Amniotic epithelial cell (primary cell): Measurements from ENCODE around the gene AFAP1.

Source experiments
- DNase-seq: peaks from one replicate; pipeline ENCODE4 v3.0.0-alpha.2; 2010; ENCODE audit warnings: low read depth

The AFAP1 gene

GRCh38 chr4:7893539-7893938 lies 46.1 kb downstream of the AFAP1 start:
- no peak for DNase-seq

DNA sequence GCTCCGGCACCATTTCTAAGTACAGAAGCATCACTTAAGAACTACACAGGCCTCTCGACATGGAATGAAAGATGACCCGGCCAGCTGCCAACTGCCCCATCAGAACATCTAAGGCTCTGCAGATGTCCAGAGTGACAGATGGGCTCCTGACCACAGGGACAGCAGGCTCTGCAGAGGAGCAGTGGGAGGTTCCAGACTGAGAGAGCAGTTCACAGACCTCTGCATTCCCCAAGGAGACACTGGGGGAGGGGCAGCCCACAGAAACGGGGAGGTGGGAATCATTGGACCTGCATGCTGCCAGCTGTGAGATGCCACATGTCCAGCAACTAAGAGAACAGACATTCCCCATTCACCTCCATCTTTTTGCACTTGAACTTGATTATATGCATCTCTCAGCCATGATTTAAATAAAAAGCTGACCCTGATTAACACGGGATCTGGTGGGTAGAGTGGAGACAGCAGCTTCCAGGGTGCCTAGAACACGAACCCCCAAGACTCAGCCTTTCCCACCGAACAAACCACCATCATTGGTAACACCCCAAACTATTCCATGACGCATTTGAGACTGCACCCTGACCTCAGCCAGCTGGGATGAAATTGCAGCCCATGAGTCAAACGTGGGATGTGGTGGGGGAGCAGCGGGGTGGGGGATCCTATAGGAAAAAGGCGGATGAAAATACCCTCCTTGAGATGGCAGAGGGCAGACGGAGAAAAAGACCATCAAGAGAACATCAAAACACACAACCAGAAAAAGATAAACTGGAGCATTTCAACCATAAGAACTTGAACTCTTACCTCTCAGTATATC lies 47.2 kb downstream of the AFAP1 start:
- DNase-seq = peak; percentile 88

GRCh38 chr4:7890635-7891393 lies 48.8 kb downstream of the AFAP1 start:
- DNase-seq = peak; percentile 72

DNA sequence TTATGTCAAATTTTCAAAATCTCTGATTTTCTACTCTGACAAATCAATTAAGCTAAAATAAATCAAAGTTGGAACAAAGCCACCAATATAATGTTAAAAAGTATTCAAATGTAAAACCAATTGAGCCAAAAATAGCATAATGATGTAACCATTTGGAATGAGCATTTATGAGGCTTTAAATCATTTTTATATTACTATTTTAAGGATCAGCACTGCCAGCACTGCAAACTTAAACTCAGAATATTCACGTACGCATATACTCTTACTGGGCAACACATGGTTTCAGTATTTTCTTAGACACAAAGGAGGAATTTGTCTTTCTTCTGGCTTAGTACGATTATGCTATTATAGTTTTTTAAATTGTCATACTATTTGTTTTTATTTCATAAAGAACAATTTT lies 52.2 kb downstream of the AFAP1 start:
- no peak for DNase-seq

GRCh38 chr4:7886007-7886973 lies 53.4 kb downstream of the AFAP1 start:
- DNase-seq = peak; percentile 46

DNA sequence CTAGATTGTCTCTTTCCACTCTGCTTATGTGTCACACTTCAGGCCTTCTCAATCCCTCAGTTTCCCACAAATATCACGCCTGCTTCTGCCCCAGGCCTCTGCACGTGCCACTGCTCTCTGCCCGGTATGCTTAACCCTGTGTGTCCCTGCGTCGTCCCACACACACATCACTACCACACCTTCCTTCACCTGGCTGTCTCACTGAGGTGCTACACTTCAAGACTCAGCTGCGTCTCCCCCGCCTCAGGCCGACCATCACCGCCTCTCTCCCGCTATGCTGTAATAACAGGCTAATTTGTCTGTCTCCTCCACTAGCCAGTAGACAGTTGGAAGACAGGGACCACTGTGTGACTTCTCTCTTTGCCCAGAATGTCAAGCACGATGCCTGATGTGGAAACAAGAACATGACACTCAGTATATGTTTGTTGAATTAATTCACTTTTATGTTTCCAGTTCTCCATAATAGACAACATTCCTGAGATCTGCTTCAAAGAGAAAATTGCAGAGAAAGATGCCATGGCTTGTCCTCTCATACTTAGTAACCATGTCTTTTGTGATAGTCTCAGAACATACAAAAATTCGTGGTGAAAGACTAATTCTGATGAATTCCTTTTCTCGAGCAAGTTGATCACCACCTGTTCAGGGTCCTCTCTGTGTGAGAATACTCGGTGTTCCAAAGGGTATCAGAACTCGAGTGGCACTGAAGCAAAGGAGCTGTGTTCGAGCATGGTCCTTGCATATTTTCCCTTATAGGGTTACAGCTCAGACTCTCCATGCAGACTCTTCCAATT lies 54.2 kb downstream of the AFAP1 start:
- no peak for DNase-seq

- no peak for DNase-seq
Measured at GRCh38 chr4:7880683-7881082, 59.0 kb downstream of the AFAP1 start.

- DNase-seq = no peak
Measured at GRCh38 chr4:7879127-7879526, 60.5 kb downstream of the AFAP1 start.

GRCh38 chr4:7878323-7878722 lies 61.3 kb downstream of the AFAP1 start:
- DNase-seq = no peak

DNA sequence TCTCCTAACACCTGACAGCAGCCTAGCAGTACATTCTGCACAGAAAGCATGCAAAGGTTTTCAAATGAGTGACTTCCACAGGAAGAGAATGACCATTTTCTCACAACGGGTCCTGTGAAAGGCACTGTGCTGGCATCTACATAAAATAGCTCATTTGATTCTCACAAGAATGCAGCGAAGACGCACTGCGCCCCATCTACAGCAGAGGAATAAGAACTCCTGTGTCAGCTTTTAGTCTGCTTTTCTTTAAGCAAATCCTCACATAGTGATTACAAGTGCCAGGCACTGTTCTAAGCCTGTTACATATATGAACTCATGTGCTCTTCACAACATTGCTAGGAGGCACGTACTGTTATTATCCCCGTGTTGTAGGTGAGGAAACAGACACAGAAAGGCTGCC lies 62.5 kb downstream of the AFAP1 start:
- no peak for DNase-seq

GRCh38 chr4:7876201-7876875 lies 63.3 kb downstream of the AFAP1 start:
- DNase-seq = peak; percentile 47

- DNase-seq = no peak
Measured at GRCh38 chr4:7874838-7875237, 64.8 kb downstream of the AFAP1 start.

DNA sequence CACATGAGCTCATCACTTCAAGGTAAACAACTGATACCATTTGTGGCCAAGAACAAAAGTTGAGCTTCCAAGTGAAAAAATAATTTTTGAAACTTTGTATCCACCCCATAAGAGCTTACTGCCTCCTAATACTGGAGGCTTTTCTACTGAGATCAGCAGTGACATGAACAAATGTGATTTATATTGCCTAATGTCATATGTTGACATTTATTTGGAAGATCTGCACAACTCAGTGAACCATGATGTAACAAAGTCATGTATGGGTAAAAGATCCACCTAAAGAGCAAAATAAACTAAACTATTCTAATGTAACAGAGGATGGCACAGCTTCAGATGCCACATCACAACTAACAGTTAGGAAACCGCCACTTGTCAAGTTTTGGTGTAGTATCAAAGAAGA lies 65.8 kb downstream of the AFAP1 start:
- DNase-seq = no peak

- DNase-seq = peak; percentile 53
Measured at GRCh38 chr4:7872264-7872771, 67.3 kb downstream of the AFAP1 start.

GRCh38 chr4:7871356-7871755 lies 68.3 kb downstream of the AFAP1 start:
- DNase-seq = no peak

GRCh38 chr4:7868892-7869471 lies 70.7 kb downstream of the AFAP1 start:
- no peak for DNase-seq

DNA sequence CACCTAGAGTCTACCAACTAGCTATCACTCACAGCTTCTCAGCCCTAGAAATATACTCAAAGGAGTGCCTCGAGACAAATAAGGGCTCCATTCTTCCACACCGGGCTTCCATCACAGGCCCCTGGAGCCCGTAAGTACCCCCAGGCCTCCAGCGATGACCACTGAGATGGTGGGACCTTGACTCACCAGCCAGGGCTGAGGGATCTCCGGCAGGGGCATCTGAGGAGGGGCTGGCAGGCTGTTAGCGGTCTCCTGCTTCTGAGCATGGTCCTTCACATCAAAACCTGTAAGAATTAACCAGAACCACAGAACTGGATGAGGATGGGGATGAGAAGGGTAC lies 71.3 kb downstream of the AFAP1 start:
- DNase-seq = no peak

- DNase-seq = peak; percentile 45
Measured at GRCh38 chr4:7867701-7868435, 71.8 kb downstream of the AFAP1 start.

DNA sequence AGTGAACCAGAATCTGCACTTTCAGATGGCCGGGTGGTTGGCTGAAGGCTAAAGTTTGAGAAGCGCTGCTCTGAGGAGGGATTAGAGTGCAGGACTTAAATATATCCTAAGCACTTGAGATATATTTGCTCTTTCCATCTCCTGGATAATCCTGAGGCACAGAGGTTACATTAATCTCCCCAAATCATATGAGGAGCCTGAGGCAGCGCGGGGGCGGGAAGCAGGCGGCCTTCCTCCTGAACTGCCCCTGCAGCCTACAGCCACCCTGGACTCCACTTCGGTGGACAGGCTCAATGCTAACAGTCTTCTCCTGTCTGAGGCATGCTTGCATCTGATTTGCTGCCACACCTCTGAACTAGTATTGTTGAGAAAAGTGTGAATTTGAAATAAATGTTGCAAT lies 72.5 kb downstream of the AFAP1 start:
- no peak for DNase-seq

DNA sequence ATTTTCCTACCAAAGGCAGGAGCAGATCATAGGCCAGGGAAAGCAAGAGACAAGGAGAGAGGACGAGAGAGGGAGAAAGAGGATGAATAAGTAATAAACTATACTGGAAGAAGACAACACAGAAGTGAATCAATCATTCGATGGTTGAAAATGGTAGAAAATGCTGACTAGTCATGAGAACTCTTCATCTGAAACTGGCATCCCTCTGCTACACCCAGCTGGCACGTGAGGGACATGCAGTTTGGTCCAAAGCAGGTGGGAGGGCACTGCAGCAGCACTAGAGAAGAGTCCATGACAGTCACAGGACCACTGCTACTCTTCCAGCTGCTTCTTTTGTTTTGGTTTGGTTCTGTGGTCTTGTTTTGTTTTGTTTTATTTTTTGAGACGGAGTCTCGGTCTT lies 74.1 kb downstream of the AFAP1 start:
- no peak for DNase-seq
